ENCODE data around the gene PRMT1.

GRCh38 chr19:49665036-49665350 is 12.1 kb upstream of the PRMT1 start:
- TF ChIP-seq CTCF (IDR thresholded peaks at IDR 0.05) (no peak), REST (IDR thresholded peaks at IDR 0.05; ENCODE audit: low read depth, low read length) (no peak)

All from SK-N-SH (cell line).